Mesendoderm (in vitro differentiated cells): ENCODE results near the gene CDC26.

Experiments used
- DNase-seq: peaks from one replicate; pipeline ENCODE4 v3.0.0; 2013
- H2AK5ac ChIP-seq: 2 replicates; pipeline ENCODE4 v1.6.1; 2013; ENCODE audit warnings: low read length, inconsistent platforms
- H2BK120ac ChIP-seq: 2 replicates; pipeline ENCODE4 v1.6.1; 2013; ENCODE audit warnings: low read depth, mild to moderate bottlenecking, low read length, moderate library complexity, mixed read lengths
- H2BK15ac ChIP-seq: replicated peaks from 2 replicates; pipeline ENCODE4 v1.6.1; 2013; ENCODE audit warnings: low read depth, mild to moderate bottlenecking, moderate library complexity
- H2BK5ac ChIP-seq: 2 replicates; pipeline ENCODE4 v1.6.1; 2013; ENCODE audit warnings: low read length, inconsistent platforms
- H3K18ac ChIP-seq: 2 replicates; pipeline ENCODE4 v1.6.1; 2013; ENCODE audit warnings: mild to moderate bottlenecking, low read length, mixed read lengths
- H3K23ac ChIP-seq: one replicate; pipeline ENCODE4 v1.6.1; 2013; ENCODE audit warnings: low read length
- H3K27ac ChIP-seq: 2 replicates; pipeline ENCODE4 v1.5.1; 2013; ENCODE audit warnings: low read depth, mild to moderate bottlenecking, inconsistent platforms, low read length, moderate library complexity
- H3K27me3 ChIP-seq: 2 replicates; pipeline ENCODE4 v1.6.1; 2013; ENCODE audit warnings: low read length, control low read depth, mild to moderate bottlenecking, inconsistent platforms; ENCODE audit not compliant: insufficient read depth, poor library complexity
- H3K36me3 ChIP-seq: 2 replicates; pipeline ENCODE4 v1.6.1; 2013; ENCODE audit warnings: low read length, inconsistent platforms; ENCODE audit not compliant: control insufficient read depth, insufficient read depth
- H3K4ac ChIP-seq: one replicate; pipeline ENCODE4 v1.6.1; 2013; ENCODE audit warnings: low read depth, mild to moderate bottlenecking, low read length, moderate library complexity
- H3K4me1 ChIP-seq: 2 replicates; pipeline ENCODE4 v1.6.1; 2013; ENCODE audit warnings: low read depth, low read length, inconsistent platforms; ENCODE audit not compliant: control insufficient read depth
- H3K4me2 ChIP-seq: 2 replicates; pipeline ENCODE4 v1.6.1; 2013; ENCODE audit warnings: low read length
- H3K4me3 ChIP-seq: 2 replicates; pipeline ENCODE4 v1.5.1; 2013; ENCODE audit warnings: mild to moderate bottlenecking, low read length
- H3K56ac ChIP-seq: one replicate; pipeline ENCODE4 v1.6.1; 2013; ENCODE audit warnings: low read length
- H3K79me1 ChIP-seq: 2 replicates; pipeline ENCODE4 v1.6.1; 2013; ENCODE audit warnings: low read length, inconsistent platforms
- H3K79me2 ChIP-seq: 2 replicates; pipeline ENCODE4 v1.6.1; 2013; ENCODE audit warnings: mild to moderate bottlenecking, low read length; ENCODE audit not compliant: control insufficient read depth, insufficient read depth
- H3K9ac ChIP-seq: 2 replicates; pipeline ENCODE4 v1.6.1; 2013; ENCODE audit warnings: low read length, inconsistent platforms
- H4K5ac ChIP-seq: one replicate; pipeline ENCODE4 v1.6.1; 2013; ENCODE audit warnings: low read length
- H4K8ac ChIP-seq: one replicate; pipeline ENCODE4 v1.6.1; 2013; ENCODE audit warnings: low read depth, mild to moderate bottlenecking, control low read depth, low read length, moderate library complexity
- WGBS: extraction: QIAGEN DNeasy Blood & Tissue Kit; methylation state at CpG from one replicate; pipeline ENCODE4 v1.1.7; 2013; ENCODE audit warnings: low lambda C conversion rate, missing lambda C conversion rate; ENCODE audit not compliant: insufficient coverage; ENCODE audit errors: extremely low coverage; 5-methylcytosine and 5-hydroxymethylcytosine counted together

CDC26 gene

GRCh38 chr9:113290052-113290607 lies 14.8 kb upstream of the CDC26 start:
- Histone ChIP-seq H3K79me2 (no peaks in the 10 kb centered on the region), H2BK15ac (no peak overlapping the region), H2BK5ac (no peak overlapping the region), H4K8ac (no peak overlapping the region), H3K9ac (no peak overlapping the region), H3K27me3 (no peaks in the 10 kb centered on the region), H3K36me3 (peaks cover 14% of the 10 kb centered on the region), H3K56ac (no peak overlapping the region), H3K27ac (no peak overlapping the region), H3K23ac (no peak overlapping the region), H3K4me3 (no peak overlapping the region), H3K4ac (no peak overlapping the region), H2BK120ac (no peak overlapping the region), H3K79me1 (no peaks in the 10 kb centered on the region), H3K4me1 (no peaks in the 10 kb centered on the region), H4K5ac (no peak overlapping the region), H3K18ac (no peak overlapping the region), H3K4me2 (no peak overlapping the region), H2AK5ac (no peak overlapping the region)
- no CpG with 5 or more reads among the region's 6 CpGs for WGBS
- DNase-seq, result no peak

GRCh38 chr9:113289091-113289490 lies 13.7 kb upstream of the CDC26 start:
- Histone ChIP-seq H3K4me1 (no peaks in the 10 kb centered on the region), H2AK5ac (no peak overlapping the region), H2BK15ac (no peak overlapping the region), H2BK5ac (no peak overlapping the region), H3K79me2 (no peaks in the 10 kb centered on the region), H3K56ac (no peak overlapping the region), H3K4ac (no peak overlapping the region), H3K4me2 (no peak overlapping the region), H3K79me1 (no peaks in the 10 kb centered on the region), H2BK120ac (no peak overlapping the region), H3K18ac (no peak overlapping the region), H3K4me3 (no peak overlapping the region), H3K9ac (no peak overlapping the region), H3K23ac (no peak overlapping the region), H3K27me3 (no peaks in the 10 kb centered on the region), H3K36me3 (peaks cover 17% of the 10 kb centered on the region), H3K27ac (no peak overlapping the region), H4K8ac (no peak overlapping the region), H4K5ac (no peak overlapping the region)
- no CpG with 5 or more reads among the region's 2 CpGs for WGBS
- DNase-seq, result no peak

- Histone ChIP-seq H3K36me3 (peaks cover 8% of the 10 kb centered on the region), H2BK15ac (no peak overlapping the region)
- no peak for DNase-seq
Measured at GRCh38 chr9:113281356-113281755, 6.0 kb upstream of the CDC26 start.

GRCh38 chr9:113278840-113279239 lies 3.5 kb upstream of the CDC26 start:
- Histone ChIP-seq H3K36me3 (peaks cover 5% of the 10 kb centered on the region), H3K79me2 (peaks cover 10% of the 10 kb centered on the region), H3K4me1 (peaks cover 1% of the 10 kb centered on the region), H3K27ac (no peak overlapping the region), H3K4me2 (no peak overlapping the region), H3K4ac (no peak overlapping the region), H3K27me3 (no peaks in the 10 kb centered on the region), H4K5ac (no peak overlapping the region), H3K79me1 (peaks cover 9% of the 10 kb centered on the region), H2BK15ac (no peak overlapping the region), H2BK5ac (no peak overlapping the region), H3K23ac (no peak overlapping the region), H3K56ac (no peak overlapping the region), H3K4me3 (no peak overlapping the region), H2AK5ac (no peak overlapping the region), H4K8ac (no peak overlapping the region), H3K18ac (no peak overlapping the region), H2BK120ac (no peak overlapping the region), H3K9ac (no peak overlapping the region)
- WGBS, result no CpG with 5 or more reads among the region's 4 CpGs
- DNase-seq, result no peak

More at GRCh38 chr9:113281356-113281755, 6.0 kb upstream of the CDC26 start:
- Histone ChIP-seq H3K4me3 (no peak overlapping the region), H3K4ac (no peak overlapping the region), H2BK120ac (no peak overlapping the region), H3K9ac (no peak overlapping the region), H3K27ac (no peak overlapping the region), H3K56ac (no peak overlapping the region), H3K27me3 (no peaks in the 10 kb centered on the region), H4K5ac (no peak overlapping the region), H3K4me1 (no peaks in the 10 kb centered on the region), H3K23ac (no peak overlapping the region), H3K18ac (no peak overlapping the region), H3K79me1 (peaks cover 2% of the 10 kb centered on the region), H3K4me2 (no peak overlapping the region), H2AK5ac (no peak overlapping the region), H4K8ac (no peak overlapping the region), H2BK5ac (no peak overlapping the region), H3K79me2 (peaks cover 3% of the 10 kb centered on the region)
- WGBS, result no CpG with 5 or more reads among the region's 4 CpGs

GRCh38 chr9:113274474-113275156 lies 757 bp downstream of the CDC26 start:
- peak overlapping the region; percentile 99 for H3K4me2 ChIP-seq
- no peak overlapping the region for H4K5ac ChIP-seq
- no peak overlapping the region for H2BK5ac ChIP-seq
- H3K4me3 ChIP-seq, result peak overlapping the region; percentile 91
- H3K18ac ChIP-seq, result peak overlapping the region; percentile 42
- H3K79me2 ChIP-seq, result peaks cover 10% of the 10 kb centered on the region
- H3K36me3 ChIP-seq, result no peaks in the 10 kb centered on the region
- peak overlapping the region; percentile 95 for H4K8ac ChIP-seq
- peak overlapping the region; percentile 37 for H3K27ac ChIP-seq
- H2AK5ac ChIP-seq, result peak overlapping the region; percentile 88
- H3K4ac ChIP-seq, result no peak overlapping the region
- peak overlapping the region; percentile 86 for H3K9ac ChIP-seq
- H3K23ac ChIP-seq, result no peak overlapping the region
- peak overlapping the region; percentile 93 for H3K56ac ChIP-seq
- no CpG with 5 or more reads among the region's 15 CpGs for WGBS
- H3K4me1 ChIP-seq, result peaks cover 1% of the 10 kb centered on the region
- H2BK120ac ChIP-seq, result no peak overlapping the region
- peaks cover 9% of the 10 kb centered on the region for H3K79me1 ChIP-seq
- DNase-seq, result peak; percentile 77
- no peaks in the 10 kb centered on the region for H3K27me3 ChIP-seq
- no peak overlapping the region for H2BK15ac ChIP-seq
